GM08714 (cell line): ENCODE data around the gene EVI5L.

ENCODE experiments used
- H3K4me3 ChIP-seq: fragments of 200-500 bp; sonication (Bioruptor generic); 2 replicates; pipeline ENCODE4 v1.5.1; 2014; ENCODE audit warnings: mild to moderate bottlenecking, low read length, inconsistent platforms
- ZNF274 ChIP-seq: IDR thresholded peaks from 2 replicates; pipeline ENCODE4 v1.6.1; 2012; ENCODE audit warnings: mild to moderate bottlenecking, low read depth, low read length

EVI5L gene

GRCh38 chr19:7873304-7874075 lies 43.5 kb downstream of the EVI5L start:
- H3K4me3 ChIP-seq = no peak overlapping the region
- TF ChIP-seq ZNF274 = no peak

GRCh38 chr19:7874076-7874896 lies 44.3 kb downstream of the EVI5L start, which contains the start of gene PRR36:
Gene PRR36, minus strand, starts transcription at chr19:7874390. Its CDS starts 701 bp downstream, at chr19:7873689.
- no peak within 1 kb of the TSS for H3K4me3 ChIP-seq
- TF ChIP-seq ZNF274 = no peak

GRCh38 chr19:7874897-7875273 lies 44.9 kb downstream of the EVI5L start:
- no peak for TF ChIP-seq ZNF274
- no peak overlapping the region for H3K4me3 ChIP-seq

- TF ChIP-seq ZNF274 = no peak
- H3K4me3 ChIP-seq = no peak overlapping the region
Measured at GRCh38 chr19:7877249-7877836, 47.3 kb downstream of the EVI5L start.

- TF ChIP-seq ZNF274 = no peak
- H3K4me3 ChIP-seq = no peak overlapping the region
Measured at GRCh38 chr19:7879111-7879807, 49.2 kb downstream of the EVI5L start.

DNA sequence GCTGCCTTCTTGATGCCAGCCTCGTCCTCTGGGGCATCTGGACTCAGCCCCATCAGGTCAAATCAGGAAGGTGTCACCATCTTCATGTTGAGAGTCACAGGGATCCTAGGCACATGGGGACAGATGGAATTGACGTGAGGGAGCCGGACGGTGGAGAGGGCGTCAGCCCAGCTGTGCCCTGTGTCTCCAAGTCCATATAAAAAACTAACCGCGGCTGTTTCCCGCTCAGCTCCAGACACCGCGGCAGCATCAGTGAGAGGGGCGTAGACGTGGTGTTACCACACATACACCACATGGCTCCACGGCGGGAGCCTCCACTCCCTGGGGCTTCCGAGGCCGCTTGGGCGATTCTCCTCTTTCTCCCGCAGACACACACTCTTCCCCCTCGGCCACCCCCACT lies 49.8 kb downstream of the EVI5L start:
- no peak overlapping the region for H3K4me3 ChIP-seq
- no peak for TF ChIP-seq ZNF274

GRCh38 chr19:7881910-7882309 lies 51.9 kb downstream of the EVI5L start:
- TF ChIP-seq ZNF274 = no peak
- H3K4me3 ChIP-seq = no peak overlapping the region

GRCh38 chr19:7883105-7883504 lies 53.1 kb downstream of the EVI5L start:
- TF ChIP-seq ZNF274 = no peak
- H3K4me3 ChIP-seq = no peak overlapping the region

GRCh38 chr19:7883796-7884570 lies 54.0 kb downstream of the EVI5L start:
- no peak overlapping the region for H3K4me3 ChIP-seq
- TF ChIP-seq ZNF274 = no peak

DNA sequence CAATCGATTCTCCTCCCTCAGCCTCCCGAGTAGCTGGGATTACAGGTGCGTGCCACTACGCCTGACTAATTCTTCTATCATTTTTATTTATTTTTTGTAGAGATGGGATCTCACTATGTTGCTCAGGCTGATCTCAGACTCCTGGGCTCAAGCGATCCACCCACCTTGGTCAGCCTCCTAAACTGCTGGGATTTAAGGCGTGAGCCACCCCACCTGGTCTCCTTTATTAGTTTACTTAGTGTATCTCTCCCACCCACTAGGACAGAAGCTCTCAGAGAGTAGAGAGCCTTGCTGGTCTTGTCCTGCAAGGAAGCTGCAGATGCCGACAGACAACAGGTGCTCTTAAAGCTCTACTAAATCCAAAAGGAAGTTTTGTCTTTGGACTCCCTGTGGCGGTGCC lies 55.8 kb downstream of the EVI5L start:
- TF ChIP-seq ZNF274 = no peak
- H3K4me3 ChIP-seq = no peak overlapping the region

GRCh38 chr19:7887408-7888144 lies 57.6 kb downstream of the EVI5L start:
- no peak for TF ChIP-seq ZNF274
- H3K4me3 ChIP-seq = no peak overlapping the region

- no peak for TF ChIP-seq ZNF274
- no peak within 1 kb of the TSS for H3K4me3 ChIP-seq
Measured at GRCh38 chr19:7888145-7888825, 58.3 kb downstream of the EVI5L start, which contains the start of gene LRRC8E. Gene LRRC8E, plus strand, starts transcription at chr19:7888510. Its CDS starts 7,094 bp downstream, at chr19:7895604.
